HCT116 (cell line): ENCODE results near the gene PLEKHA6.

Experiments used
- CBX3 ChIP-seq: IDR thresholded peaks from 2 replicates; pipeline ENCODE4 v1.6.1; 2012; ENCODE audit warnings: low read depth
- EZH2 ChIP-seq: fragments of 200-600 bp; sonication (generic); IDR thresholded peaks from 2 replicates; pipeline ENCODE4 v1.6.1; 2017; ENCODE audit warnings: antibody characterized with exemption, mixed run types
- EZH2phosphoT487 ChIP-seq: fragments of 200-600 bp; IDR thresholded peaks from 2 replicates; pipeline ENCODE4 v1.6.1; 2018; ENCODE audit warnings: antibody characterized with exemption, borderline replicate concordance
- JUND ChIP-seq: IDR thresholded peaks from 2 replicates; pipeline ENCODE4 v1.6.1; 2012
- POLR2A ChIP-seq: IDR thresholded peaks from 2 replicates; pipeline ENCODE4 v1.7.0; 2011; ENCODE audit warnings: borderline replicate concordance; ENCODE audit not compliant: insufficient read depth, insufficient read length; ENCODE audit errors: extremely low read depth
- POLR2AphosphoS5 ChIP-seq: IDR thresholded peaks from 2 replicates; pipeline ENCODE4 v1.6.1; 2011; ENCODE audit warnings: mild to moderate bottlenecking, low read depth, low read length, moderate library complexity
- RAD21 ChIP-seq: IDR thresholded peaks from 2 replicates; pipeline ENCODE4 v1.6.1; 2012; ENCODE audit warnings: low read depth, mild to moderate bottlenecking
- SIN3A ChIP-seq: IDR thresholded peaks from 2 replicates; pipeline ENCODE4 v1.6.1; 2012; ENCODE audit warnings: low read depth
- TCF7L2 ChIP-seq: IDR thresholded peaks from 2 replicates; pipeline ENCODE4 v1.7.0; 2011; ENCODE audit warnings: borderline replicate concordance, inconsistent platforms; ENCODE audit not compliant: insufficient read depth, insufficient read length; ENCODE audit errors: extremely low read depth
- YY1 ChIP-seq: IDR thresholded peaks from 2 replicates; pipeline ENCODE4 v1.6.1; 2011; ENCODE audit warnings: low read length, low read depth, moderate library complexity, mild to moderate bottlenecking; ENCODE audit not compliant: insufficient replicate concordance; ENCODE audit errors: extremely low read depth
- ZFX ChIP-seq: fragments of 450-650 bp; IDR thresholded peaks from 2 replicates; pipeline ENCODE4 v1.6.1; 2017
- TF ChIP-seq, protein P1 (sequence below), 3 experiments: fragments of 200-600 bp in 1 of 3; sonication (generic) in 1 of 3; IDR thresholded peaks in 2 of 3; conservative IDR thresholded peaks in 1 of 3; 2 replicates each; pipeline ENCODE4 v1.5.1; 2012 to 2017; ENCODE audit warnings: low read depth in 2 of 3, low read length in 2 of 3, antibody characterized with exemption in 1 of 3, borderline replicate concordance in 1 of 3, control low read depth in 1 of 3, mild to moderate bottlenecking in 1 of 3, mixed read lengths in 1 of 3, mixed run types in 1 of 3, moderate library complexity in 1 of 3; ENCODE audit not compliant: insufficient read depth in 1 of 3
- TF ChIP-seq, protein P2 (sequence below): IDR thresholded peaks from 2 replicates; pipeline ENCODE4 v1.6.1; 2012
- TF ChIP-seq, protein P3 (sequence below): IDR thresholded peaks from 2 replicates; pipeline ENCODE4 v1.6.1; 2011; ENCODE audit warnings: mild to moderate bottlenecking, low read length, moderate library complexity; ENCODE audit not compliant: insufficient replicate concordance; ENCODE audit errors: extremely low read depth

DNA sequence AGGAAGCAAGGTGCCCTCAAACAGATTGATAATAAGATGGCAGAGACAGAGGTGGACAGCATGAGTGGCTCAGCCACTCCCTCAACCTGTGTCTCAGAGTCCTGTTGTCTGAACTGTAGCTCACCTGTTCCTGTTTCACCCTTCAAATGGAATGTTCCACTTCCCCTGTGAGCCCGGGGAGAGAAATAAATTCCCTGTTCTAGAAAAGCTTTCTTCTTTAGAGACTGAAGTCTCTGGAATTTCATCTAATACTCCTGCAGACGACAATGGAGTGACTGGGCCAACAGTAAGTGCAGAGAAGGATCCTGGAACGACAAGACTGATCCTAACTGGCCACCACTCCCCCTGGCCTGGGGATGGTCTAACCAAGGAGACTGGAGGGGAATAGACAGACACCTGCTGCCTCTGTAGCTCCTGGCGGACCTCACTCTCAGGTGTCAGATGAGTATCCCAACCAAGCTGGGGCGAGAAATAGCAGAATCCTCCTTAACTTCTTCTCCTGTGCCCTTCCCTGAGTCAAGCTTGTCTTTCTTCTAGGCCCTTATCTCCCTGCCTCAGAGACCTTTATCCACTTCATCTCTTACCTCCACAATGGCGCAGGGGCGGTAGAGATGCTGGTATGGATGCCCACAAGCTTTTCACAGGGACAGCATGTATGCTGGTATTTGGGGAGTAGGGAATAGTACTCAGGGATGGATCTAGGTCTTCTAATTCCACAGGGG lies 45.4 kb downstream of the PLEKHA6 start:
- no peak for TF ChIP-seq YY1
- TF ChIP-seq, protein P1, sequence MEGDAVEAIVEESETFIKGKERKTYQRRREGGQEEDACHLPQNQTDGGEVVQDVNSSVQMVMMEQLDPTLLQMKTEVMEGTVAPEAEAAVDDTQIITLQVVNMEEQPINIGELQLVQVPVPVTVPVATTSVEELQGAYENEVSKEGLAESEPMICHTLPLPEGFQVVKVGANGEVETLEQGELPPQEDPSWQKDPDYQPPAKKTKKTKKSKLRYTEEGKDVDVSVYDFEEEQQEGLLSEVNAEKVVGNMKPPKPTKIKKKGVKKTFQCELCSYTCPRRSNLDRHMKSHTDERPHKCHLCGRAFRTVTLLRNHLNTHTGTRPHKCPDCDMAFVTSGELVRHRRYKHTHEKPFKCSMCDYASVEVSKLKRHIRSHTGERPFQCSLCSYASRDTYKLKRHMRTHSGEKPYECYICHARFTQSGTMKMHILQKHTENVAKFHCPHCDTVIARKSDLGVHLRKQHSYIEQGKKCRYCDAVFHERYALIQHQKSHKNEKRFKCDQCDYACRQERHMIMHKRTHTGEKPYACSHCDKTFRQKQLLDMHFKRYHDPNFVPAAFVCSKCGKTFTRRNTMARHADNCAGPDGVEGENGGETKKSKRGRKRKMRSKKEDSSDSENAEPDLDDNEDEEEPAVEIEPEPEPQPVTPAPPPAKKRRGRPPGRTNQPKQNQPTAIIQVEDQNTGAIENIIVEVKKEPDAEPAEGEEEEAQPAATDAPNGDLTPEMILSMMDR (IDR thresholded peaks at IDR 0.05 in 2 of 3, conservative IDR thresholded peaks at IDR 0.05 in 1 of 3; ENCODE audit: borderline replicate concordance in 1 of 3, insufficient read depth in 1 of 3, low read depth in 2 of 3, low read length in 2 of 3), result no peak
- TF ChIP-seq POLR2AphosphoS5, result peak; percentile 46
- TF ChIP-seq EZH2, result no peak
- no peak for TF ChIP-seq RAD21
- peak; percentile 41 for TF ChIP-seq JUND
- TF ChIP-seq POLR2A, result no peak
- no peak for TF ChIP-seq EZH2phosphoT487
- TF ChIP-seq SIN3A, result no peak
- no peak for TF ChIP-seq ZFX
- no peak for TF ChIP-seq TCF7L2
- TF ChIP-seq, protein P2, sequence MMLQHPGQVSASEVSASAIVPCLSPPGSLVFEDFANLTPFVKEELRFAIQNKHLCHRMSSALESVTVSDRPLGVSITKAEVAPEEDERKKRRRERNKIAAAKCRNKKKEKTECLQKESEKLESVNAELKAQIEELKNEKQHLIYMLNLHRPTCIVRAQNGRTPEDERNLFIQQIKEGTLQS, result no peak
- TF ChIP-seq, protein P3, sequence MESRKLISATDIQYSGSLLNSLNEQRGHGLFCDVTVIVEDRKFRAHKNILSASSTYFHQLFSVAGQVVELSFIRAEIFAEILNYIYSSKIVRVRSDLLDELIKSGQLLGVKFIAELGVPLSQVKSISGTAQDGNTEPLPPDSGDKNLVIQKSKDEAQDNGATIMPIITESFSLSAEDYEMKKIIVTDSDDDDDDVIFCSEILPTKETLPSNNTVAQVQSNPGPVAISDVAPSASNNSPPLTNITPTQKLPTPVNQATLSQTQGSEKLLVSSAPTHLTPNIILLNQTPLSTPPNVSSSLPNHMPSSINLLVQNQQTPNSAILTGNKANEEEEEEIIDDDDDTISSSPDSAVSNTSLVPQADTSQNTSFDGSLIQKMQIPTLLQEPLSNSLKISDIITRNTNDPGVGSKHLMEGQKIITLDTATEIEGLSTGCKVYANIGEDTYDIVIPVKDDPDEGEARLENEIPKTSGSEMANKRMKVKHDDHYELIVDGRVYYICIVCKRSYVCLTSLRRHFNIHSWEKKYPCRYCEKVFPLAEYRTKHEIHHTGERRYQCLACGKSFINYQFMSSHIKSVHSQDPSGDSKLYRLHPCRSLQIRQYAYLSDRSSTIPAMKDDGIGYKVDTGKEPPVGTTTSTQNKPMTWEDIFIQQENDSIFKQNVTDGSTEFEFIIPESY, result no peak
- no peak for TF ChIP-seq CBX3
